Adrenal gland (tissue), 5 donors: ENCODE results near the gene DNTT.

Experiments used
- POLR2A ChIP-seq, 2 donors: fragments of 450-650 bp; IDR thresholded peaks; one replicate each; pipeline ENCODE4 v1.6.1; 2017; ENCODE audit warnings: antibody characterized with exemption in 2 of 2, mild to moderate bottlenecking in 2 of 2, moderate library complexity in 1 of 2
- TF ChIP-seq, protein P1 (sequence below), 6 experiments: fragments of 450-650 bp in 4 of 6; fragments of 200-600 bp in 2 of 6; sonication (generic) in 1 of 6; IDR thresholded peaks; 1 replicate in 5 of 6; 2 replicates in 1 of 6; pipeline versions ENCODE4 v1.5.1 to v1.8.0; 2016 to 2021; ENCODE audit warnings: antibody characterized with exemption in 6 of 6, mild to moderate bottlenecking in 2 of 6, moderate library complexity in 1 of 6
- donor health status: DM: no; HTN: no; CAD: no.

DNA sequence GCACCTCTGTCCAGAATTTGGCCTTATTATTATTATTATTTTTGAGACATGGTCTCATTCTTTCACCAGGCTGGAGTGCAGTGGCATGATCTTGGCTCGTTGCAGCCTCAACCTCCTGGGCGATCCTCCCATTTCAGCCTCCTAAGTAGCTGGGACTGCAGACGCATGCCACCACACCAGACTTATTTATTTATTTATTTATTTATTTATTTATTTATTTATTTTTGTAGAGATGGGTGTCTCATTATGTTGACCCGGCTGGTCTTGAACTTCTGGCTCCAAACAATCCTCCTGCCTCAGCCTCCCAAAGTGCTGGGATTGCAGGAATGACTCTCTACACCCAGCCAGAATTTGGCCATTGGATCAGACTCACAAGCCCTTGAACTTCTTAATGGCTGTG, 39.3 kb upstream of the DNTT start:
- TF ChIP-seq, protein P1, sequence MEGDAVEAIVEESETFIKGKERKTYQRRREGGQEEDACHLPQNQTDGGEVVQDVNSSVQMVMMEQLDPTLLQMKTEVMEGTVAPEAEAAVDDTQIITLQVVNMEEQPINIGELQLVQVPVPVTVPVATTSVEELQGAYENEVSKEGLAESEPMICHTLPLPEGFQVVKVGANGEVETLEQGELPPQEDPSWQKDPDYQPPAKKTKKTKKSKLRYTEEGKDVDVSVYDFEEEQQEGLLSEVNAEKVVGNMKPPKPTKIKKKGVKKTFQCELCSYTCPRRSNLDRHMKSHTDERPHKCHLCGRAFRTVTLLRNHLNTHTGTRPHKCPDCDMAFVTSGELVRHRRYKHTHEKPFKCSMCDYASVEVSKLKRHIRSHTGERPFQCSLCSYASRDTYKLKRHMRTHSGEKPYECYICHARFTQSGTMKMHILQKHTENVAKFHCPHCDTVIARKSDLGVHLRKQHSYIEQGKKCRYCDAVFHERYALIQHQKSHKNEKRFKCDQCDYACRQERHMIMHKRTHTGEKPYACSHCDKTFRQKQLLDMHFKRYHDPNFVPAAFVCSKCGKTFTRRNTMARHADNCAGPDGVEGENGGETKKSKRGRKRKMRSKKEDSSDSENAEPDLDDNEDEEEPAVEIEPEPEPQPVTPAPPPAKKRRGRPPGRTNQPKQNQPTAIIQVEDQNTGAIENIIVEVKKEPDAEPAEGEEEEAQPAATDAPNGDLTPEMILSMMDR (IDR thresholded peaks at IDR 0.05), result no peak
- no peak for TF ChIP-seq POLR2A (IDR thresholded peaks at IDR 0.05)
